NCI-H345 (cell line): Measurements from ENCODE around the gene TMEM174.

ENCODE experiments used
- DNase-seq: peaks from one replicate; lab custom pipeline; 2025; lab: John Stamatoyannopoulos, UW

TMEM174 gene

DNA sequence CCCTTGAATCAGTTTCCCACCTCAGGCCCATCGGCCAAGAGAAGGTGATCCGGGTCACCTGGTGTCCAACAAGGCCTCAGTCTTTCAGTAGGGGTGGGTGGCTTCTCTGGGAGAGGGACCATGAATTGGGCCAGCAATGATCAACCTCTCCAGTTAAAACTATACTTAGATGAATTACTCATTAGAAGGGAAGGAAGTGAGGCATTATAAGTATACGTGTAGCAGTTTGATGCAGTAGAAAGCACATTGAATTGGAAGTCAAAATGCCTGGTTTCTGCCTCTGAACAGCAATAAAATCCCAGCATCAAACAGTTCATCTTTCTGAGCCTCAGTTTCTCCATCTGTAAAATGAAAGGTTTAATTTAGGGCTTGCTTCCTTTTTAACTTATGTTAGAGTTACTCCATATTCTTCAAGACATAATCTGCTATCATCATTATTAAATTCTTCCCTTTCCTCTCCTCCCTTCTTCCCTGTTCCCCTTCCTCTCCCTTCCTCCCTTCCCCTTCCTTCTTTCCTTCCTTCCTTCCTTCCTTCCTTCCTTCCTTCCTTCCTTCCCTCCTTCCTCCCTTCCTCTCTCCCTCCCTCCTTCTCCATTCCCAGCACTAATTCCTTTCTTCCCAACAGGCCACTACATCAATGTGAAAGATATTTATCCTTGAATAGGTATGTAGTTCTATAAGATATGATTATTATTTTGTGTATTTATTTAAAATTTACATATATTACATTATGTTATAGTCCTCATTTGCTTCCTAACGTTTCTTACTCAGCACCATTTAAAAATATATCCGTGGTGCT lies 18.6 kb upstream of the TMEM174 start:
- DNase-seq: no peak

DNA sequence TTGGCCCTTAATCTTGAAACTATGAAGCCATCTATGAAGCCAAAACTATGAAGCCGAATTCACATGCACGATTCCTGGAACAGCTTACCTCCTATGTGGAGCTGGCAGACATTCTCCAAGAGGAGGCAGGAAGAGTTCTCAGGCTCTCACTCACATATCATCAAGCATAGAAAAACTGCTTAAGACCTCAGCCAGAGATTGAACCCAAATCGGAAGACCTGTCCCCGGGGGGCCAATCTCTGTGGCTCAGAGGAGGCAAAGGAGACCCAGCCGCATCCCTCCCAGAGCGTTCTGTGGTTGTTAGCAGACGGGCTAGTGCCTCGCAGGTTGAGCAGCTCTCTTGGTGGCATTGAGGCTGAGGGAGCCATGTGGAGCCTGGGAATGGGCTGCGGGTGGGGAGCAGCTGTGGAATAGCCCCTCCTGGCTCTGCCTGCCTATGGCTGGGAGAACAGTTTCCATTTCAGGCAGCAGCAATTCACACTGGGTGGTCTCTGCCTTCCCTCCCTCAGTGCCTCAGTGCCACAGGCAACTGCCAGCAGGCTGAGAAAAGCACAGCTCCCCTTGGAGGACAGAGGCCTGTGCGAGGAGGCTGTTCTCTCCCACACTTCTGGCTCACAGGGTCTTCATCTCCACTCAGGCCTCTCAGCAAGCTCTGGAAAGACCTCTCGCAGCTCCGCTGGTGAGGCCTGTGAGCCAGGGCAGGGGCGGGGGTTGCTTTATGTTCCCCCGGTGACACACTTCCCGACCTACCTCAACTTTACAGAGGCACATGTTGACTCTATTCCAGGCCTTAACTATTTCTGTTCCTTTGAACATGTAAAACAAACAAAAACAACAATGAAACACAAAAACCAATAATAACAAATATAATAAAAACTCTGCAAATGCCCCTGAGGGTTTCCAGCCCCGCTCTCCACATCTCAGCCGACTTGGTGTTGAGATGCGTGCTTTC lies 17.4 kb upstream of the TMEM174 start:
- DNase-seq: no peak

GRCh38 chr5:73157414-73158303 lies 15.3 kb upstream of the TMEM174 start:
- DNase-seq: no peak

DNA sequence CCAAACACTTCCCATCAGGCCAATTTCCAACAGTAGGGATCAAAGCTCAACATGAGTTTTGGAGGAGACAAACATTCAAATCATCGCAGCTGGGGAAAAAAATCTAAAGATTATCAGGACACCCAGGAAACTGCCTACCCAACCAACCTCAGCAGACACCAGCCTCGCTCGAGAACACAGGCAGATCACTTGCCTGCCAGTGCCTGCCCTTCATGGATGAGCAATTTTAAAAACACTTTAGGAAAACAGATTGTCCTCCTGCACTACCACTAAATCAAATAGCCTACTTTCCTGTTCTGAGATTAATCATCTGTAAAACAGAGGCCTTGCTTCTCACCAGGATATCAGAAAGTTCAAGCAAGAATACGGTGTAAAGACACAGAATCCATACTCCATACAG lies 14.7 kb upstream of the TMEM174 start:
- DNase-seq: peak; percentile 68

DNA sequence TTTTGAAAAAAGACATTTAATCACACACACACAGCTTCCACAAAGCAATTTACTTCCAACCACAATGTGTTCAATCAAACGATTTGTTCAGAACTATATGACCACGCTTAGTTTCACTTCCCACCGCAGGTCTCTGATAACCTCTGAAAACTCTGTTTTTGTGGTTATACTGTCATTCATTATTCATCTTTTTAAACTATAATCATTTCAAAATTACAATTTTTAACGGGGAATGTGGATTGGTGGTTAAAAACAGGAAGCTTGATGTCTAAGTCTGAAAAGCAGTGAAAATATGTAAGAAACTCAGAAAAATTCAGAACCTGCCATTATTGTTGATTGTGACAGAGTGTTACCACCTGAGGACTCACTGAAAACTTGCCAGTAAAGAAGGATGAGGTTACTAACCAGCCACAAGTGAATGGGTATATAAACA lies 12.7 kb upstream of the TMEM174 start:
- DNase-seq: no peak

DNA sequence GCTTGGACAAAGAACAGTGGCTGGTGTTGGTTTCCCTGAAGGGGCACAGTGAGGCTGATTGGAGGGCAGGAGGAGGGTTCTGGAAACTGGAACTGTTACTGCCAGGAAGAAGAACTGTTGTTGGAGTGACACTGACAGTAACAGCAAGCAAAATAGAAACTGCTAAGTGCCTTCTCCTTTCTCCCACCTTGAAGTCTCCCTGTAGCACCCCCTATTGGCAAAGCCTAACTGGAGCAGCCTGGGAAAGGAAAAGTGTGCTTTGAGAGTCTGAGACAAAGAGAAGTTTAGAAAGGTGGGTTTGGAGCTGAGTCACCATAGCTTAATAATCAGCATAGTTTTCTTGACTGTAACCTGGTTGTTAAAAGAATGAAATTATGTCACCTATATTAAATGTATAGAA lies 2.5 kb upstream of the TMEM174 start:
- DNase-seq: no peak

DNA sequence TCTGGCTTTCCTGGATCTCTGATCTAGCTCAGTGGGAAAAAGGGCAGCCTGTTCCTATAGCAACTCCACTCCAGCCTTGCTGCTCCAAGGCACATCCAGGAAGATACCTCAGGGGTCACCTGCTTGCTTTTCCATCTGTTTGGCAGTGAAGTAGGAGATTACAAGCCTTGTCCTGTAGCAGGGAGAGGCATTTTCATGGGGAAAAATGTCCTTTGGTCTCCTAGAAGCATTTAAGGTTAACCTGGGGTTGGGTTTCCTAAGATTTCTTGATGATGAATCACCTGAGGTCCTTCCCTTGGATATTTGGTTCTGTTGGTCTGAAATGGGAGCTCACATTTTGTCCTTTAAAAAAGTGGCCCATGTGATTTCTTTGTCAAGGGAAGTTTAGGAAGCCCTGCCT lies 1.5 kb upstream of the TMEM174 start:
- DNase-seq: no peak

DNA sequence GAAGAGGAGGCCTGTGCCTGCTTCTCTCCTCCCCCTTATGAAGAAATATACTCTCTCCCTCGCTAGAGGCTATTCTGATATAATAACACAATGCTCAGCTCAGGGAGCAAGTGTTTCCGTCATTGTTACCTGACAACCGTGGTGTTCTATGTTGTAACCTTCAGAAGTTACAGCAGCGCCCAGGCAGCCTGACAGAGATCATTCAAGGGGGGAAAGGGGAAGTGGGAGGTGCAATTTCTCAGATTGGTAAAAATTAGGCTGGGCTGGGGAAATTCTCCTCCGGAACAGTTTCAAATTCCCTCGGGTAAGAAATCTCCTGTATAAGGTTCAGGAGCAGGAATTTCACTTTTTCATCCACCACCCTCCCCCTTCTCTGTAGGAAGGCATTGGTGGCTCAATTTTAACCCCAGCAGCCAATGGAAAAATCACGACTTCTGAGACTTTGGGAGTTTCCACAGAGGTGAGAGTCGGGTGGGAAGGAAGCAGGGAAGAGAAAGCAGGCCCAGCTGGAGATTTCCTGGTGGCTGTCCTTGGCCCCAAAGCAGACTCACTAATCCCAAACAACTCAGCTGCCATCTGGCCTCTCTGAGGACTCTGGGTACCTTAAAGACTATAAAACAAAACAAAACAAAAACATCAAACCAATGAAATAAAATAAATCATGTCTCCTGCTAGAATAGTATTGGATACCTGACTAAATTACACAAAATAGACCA lies 1.3 kb downstream of the TMEM174 start:
- no peak for DNase-seq

GRCh38 chr5:73176250-73176649 lies 3.3 kb downstream of the TMEM174 start:
- DNase-seq: peak; percentile 15

GRCh38 chr5:73178265-73178664 lies 5.3 kb downstream of the TMEM174 start:
- DNase-seq: no peak

- peak; percentile 47 for DNase-seq
Observed at GRCh38 chr5:73179730-73180129, 6.7 kb downstream of the TMEM174 start.

GRCh38 chr5:73180566-73180965 lies 7.6 kb downstream of the TMEM174 start:
- no peak for DNase-seq

DNA sequence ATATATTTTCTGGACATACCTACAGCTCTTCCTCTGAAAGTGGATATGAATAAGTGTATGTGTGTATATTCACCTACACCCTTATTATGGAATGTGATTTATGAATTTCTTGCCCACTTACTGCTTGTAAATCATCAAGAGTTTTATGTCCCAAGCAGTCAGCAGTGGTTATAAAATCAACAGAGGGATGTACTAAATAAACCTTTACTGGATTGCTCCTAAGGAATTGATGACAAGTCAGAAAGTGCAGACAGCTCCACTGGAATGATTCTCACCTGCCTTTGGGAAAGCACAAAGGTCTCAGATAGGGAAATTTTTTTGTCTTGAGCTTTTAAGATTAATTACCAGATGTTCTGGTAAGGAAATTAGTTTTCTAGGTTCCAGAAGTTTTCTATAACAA lies 9.3 kb downstream of the TMEM174 start:
- DNase-seq: no peak

DNA sequence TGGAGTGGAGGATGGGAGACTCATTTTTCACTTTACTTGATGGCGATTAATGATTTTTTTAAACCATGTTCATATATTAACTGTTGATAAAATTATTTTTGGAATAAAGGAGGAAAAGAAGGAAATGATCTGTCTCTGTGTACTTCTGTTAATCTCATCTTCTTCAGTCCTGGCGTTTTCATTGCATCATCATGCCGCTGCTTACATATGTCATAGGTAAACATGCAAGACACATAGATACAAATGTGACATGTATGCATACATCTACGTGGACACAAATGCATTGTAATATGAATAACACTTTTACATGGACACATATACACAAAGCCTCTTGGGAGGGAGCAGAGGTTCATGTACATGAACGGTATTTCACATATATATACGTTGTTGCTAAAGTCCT lies 10.0 kb downstream of the TMEM174 start:
- peak; percentile 42 for DNase-seq

GRCh38 chr5:73183481-73183891 lies 10.5 kb downstream of the TMEM174 start:
- peak; percentile 42 for DNase-seq

DNA sequence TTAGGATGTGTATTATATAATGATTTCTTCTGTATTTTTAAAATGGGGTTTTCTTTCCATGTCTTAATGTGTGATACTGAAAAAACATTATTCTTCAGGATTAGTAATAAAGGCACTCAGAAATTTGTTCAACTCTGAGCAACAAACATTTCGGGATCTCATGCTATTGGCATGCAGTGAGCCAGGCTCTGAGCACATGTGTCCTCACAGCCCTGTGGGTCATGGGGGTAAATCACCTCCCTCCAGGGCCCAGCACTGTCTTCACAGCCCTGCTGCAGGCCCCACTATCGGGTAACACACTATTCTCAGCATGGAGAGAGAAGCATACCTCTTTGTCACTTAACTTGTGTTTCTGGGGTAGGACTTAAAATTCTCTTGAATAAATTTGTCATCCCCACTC lies 14.0 kb downstream of the TMEM174 start:
- no peak for DNase-seq

DNA sequence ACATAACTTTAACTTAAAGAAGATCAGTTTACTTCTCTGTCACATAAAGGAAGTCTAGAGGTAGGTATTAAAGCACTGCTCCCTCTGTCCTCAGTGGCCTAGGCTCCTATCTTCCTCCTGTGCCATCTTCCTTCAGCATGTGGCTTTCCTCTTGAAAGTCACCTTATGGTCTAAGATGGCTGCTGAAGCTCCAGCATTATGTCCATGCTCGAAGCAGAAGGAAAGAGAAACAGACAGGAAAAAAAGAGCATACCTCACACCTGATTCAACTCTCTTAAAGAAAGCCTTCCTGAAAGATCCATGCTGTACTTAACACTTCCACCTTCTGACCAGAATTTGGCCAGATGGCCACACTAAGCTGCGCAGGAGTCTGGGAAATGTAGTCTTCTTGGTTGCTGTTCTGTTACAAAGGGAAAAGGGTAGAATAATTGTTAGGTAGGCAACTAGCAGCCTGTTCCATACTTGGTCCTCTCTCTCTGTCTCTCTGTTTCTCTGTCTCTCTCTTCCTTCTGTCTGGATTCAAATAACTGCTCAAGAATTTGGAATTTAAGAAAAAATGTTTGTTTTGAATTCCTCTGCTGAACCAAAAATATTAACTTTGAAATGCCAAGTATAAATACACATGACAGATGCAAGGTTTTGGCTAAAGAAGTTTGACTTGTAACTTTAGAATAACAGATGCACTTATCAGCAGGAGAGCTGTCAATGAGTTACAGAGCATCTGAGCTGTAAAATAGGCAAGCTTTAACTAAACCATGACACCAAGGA lies 16.0 kb downstream of the TMEM174 start:
- no peak for DNase-seq

GRCh38 chr5:73189871-73190376 lies 16.9 kb downstream of the TMEM174 start:
- DNase-seq: peak; percentile 21

DNA sequence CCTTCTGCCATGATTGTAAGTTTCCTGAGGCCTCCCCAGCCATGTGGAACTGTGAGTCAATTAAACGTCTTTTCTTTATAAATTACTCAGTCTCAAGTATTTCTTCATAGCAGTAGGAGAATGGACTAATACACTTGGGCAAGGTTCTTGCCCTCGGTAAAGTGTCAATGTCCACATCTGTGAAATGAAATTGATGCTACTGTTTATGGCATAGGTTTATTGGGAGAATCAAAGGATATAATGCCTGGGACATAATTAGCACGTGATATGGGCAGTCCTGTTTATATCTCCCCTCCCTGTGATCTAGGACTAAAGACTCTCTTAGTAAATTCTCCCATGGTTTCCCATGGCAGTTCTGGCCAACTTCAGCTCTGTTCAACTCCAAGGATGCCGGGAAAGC lies 19.4 kb downstream of the TMEM174 start:
- no peak for DNase-seq

DNA sequence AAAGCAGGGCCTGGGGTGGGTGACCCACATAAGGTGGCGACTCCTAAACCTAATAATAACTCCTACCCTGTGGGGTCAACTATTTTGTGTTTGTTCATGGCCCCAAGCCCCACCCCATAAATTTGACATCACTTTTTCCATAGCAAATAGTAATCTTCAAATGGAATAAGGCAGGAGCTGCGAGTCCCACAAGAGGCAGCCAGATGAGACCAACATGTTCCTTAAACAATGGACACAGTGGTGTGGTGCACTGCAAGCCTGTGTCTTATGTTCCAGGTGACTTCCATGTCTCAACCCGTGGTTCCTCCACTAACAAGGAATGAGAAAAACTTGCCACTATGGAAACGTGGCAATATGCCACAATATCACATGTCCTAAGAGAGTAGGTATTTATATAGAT lies 20.6 kb downstream of the TMEM174 start:
- no peak for DNase-seq
